Measurements from ENCODE around the gene PCDH9. TPM values are rescaled to one million over a fixed set of nuclear protein-coding genes. Genes with fewer than 3 reads are reported as not detected.

PCDH9 gene
- total and polyA plus RNA-seq, 9 donors, result 0.18 to 6.5 (median 1.3) TPM

- no peaks in the 10 kb centered on the region for H3K9me3 ChIP-seq
- no peak overlapping the region for H3K27ac ChIP-seq
- DNase-seq, result no peak
- no peaks in the 10 kb centered on the region for H3K4me1 ChIP-seq (ENCODE audit: insufficient read depth)
- H3K36me3 ChIP-seq, result no peaks in the 10 kb centered on the region
- TF ChIP-seq POLR2A (IDR thresholded peaks at IDR 0.05) (no peak), CTCF (IDR thresholded peaks at IDR 0.05) (no peak), EP300 (IDR thresholded peaks at IDR 0.05) (no peak)
- H3K27me3 ChIP-seq, result no peaks in the 10 kb centered on the region
- H3K4me3 ChIP-seq, result no peak overlapping the region
- intact Hi-C loops (cut with DNase I), result no loop called here
Measured at GRCh38 chr13:66811455-66811854, 418.7 kb downstream of the PCDH9 start.

- Histone ChIP-seq H3K4me3 (no peak overlapping the region), H3K27ac (no peak overlapping the region), H3K4me1 (ENCODE audit: insufficient read depth) (no peaks in the 10 kb centered on the region), H3K9me3 (no peaks in the 10 kb centered on the region), H3K27me3 (no peaks in the 10 kb centered on the region), H3K36me3 (no peaks in the 10 kb centered on the region)
- no peak for DNase-seq
- WGBS, 3 donors, result 51 to 68% (median 55%) methylated on average over 1 of the region's 1 CpG
- intact Hi-C loops (cut with DNase I), result no loop called here
- TF ChIP-seq CTCF (IDR thresholded peaks at IDR 0.05) (no peak), EP300 (IDR thresholded peaks at IDR 0.05) (no peak), POLR2A (IDR thresholded peaks at IDR 0.05) (no peak)
Measured at GRCh38 chr13:66809485-66809884, 420.7 kb downstream of the PCDH9 start.

GRCh38 chr13:66807251-66807650 lies 422.9 kb downstream of the PCDH9 start:
- no peak overlapping the region for H3K4me3 ChIP-seq
- 80 to 92% (median 91%) methylated on average over 1 of the region's 1 CpG for WGBS, 3 donors
- TF ChIP-seq CTCF (IDR thresholded peaks at IDR 0.05) (no peak), POLR2A (IDR thresholded peaks at IDR 0.05) (no peak)

GRCh38 chr13:66805657-66806056 lies 424.5 kb downstream of the PCDH9 start:
- no peak for DNase-seq
- intact Hi-C loops (cut with DNase I), result no loop called here
- WGBS, 3 donors, result 8 to 12% (median 9%) methylated on average over 1 of the region's 1 CpG
- Histone ChIP-seq H3K9me3 (no peaks in the 10 kb centered on the region), H3K4me3 (no peak overlapping the region), H3K36me3 (no peaks in the 10 kb centered on the region), H3K27ac (no peak overlapping the region), H3K4me1 (ENCODE audit: insufficient read depth) (no peaks in the 10 kb centered on the region), H3K27me3 (no peaks in the 10 kb centered on the region)
- TF ChIP-seq POLR2A (IDR thresholded peaks at IDR 0.05) (no peak), CTCF (IDR thresholded peaks at IDR 0.05) (no peak), EP300 (IDR thresholded peaks at IDR 0.05) (no peak)

More at GRCh38 chr13:66807251-66807650, 422.9 kb downstream of the PCDH9 start:
- Histone ChIP-seq H3K36me3 (no peaks in the 10 kb centered on the region), H3K4me1 (ENCODE audit: insufficient read depth) (no peaks in the 10 kb centered on the region), H3K27me3 (no peaks in the 10 kb centered on the region), H3K27ac (no peak overlapping the region), H3K9me3 (no peaks in the 10 kb centered on the region)
- intact Hi-C loops (cut with DNase I), result no loop called here
- no peak for DNase-seq
